Measurements from ENCODE around the gene LIPC. TPM values are rescaled to one million over a fixed set of nuclear protein-coding genes. Genes with fewer than 3 reads are reported as not detected.

The LIPC gene
- total and polyA plus RNA-seq, 9 of the 15 experiments (the other 6 are each of a cell fraction or from before 2014, with no cell fraction given), result 0.07 to 0.41 (median 0.11) TPM; not detected in 2

- DNase-seq (ENCODE audit: extremely low read depth in 1 of 4, low spot score in 3 of 4), result no peak
- H3K9me3 ChIP-seq (replicated peaks; ENCODE audit: control insufficient read depth, insufficient read depth, low read depth, low read length), result no peaks in the 10 kb centered on the region
- WGBS (ENCODE audit: insufficient coverage, low coverage, missing lambda C conversion rate), result 55% methylated on average over 10 of the region's 10 CpGs
- no peak overlapping the region for H3K27ac ChIP-seq (ENCODE audit: extremely low read depth, low read depth, low read length)
- peaks cover 0 to 16% of the 10 kb centered on the region in 2 experiments; a peak in 3 of 5 replicates for H3K4me1 ChIP-seq (replicated peaks in 1 of 2; ENCODE audit: control insufficient read depth in 2 of 2, insufficient read depth in 2 of 2, low read length in 2 of 2)
- H3K9ac ChIP-seq (ENCODE audit: insufficient read depth in 1 of 2, low read depth in 2 of 2, low read length in 2 of 2), result no peak overlapping the region
- FAIRE-seq, result no peak
- H3K9me1 ChIP-seq (ENCODE audit: control insufficient read depth, insufficient read depth, low read length), result no peaks in the 10 kb centered on the region
- H3K79me2 ChIP-seq (ENCODE audit: control insufficient read depth, insufficient read depth, low read length), result no peaks in the 10 kb centered on the region
- intact Hi-C loops (cut with micrococcal nuclease) (no loop called here), in situ Hi-C loops (cut with MboI) (no loop called here)
- no peaks in the 10 kb centered on the region for H3K27me3 ChIP-seq (ENCODE audit: control insufficient read depth in 2 of 2, insufficient read depth in 2 of 2, low read length in 2 of 2)
- CTCF ChIA-PET (ENCODE audit: low intra/inter-chr PET ratio), result no interaction called here
- no TSS peak for BruUV-seq (replicated peaks)
- no peaks in the 10 kb centered on the region for H3K36me3 ChIP-seq (ENCODE audit: control insufficient read depth, insufficient read depth, low read length)
- POLR2A ChIA-PET, result interaction anchor here (0.6 to 1.6 kb wide), 9 partner anchors 8 to 145 kb away, joined by 3 to 6 read pairs (median 3); no protein-coding TSS in a partner anchor
- H3K4me3 ChIP-seq, result no peak overlapping the region
- no peak for ATAC-seq
- H2AFZ ChIP-seq (ENCODE audit: low read depth, low read length), result peak overlapping the region; percentile 72; the same call in 1 of the 2 replicates
- 0 out of 2 replicates have a peak overlapping the region, but pooled peaks have one; percentile 1 for H3K4me2 ChIP-seq (ENCODE audit: insufficient read depth, low read length)
- no peaks in the 10 kb centered on the region for H4K20me1 ChIP-seq (replicated peaks; ENCODE audit: control insufficient read depth, insufficient read depth, low read length)
- TF ChIP-seq E2F1 (CRISPR knock-in tag; IDR thresholded peaks at IDR 0.05), result no peak
- TF ChIP-seq TCF7L2 (IDR thresholded peaks at IDR 0.05; ENCODE audit: low read depth, low read length), result no peak
- TF ChIP-seq ATF6 (CRISPR knock-in tag; IDR thresholded peaks at IDR 0.05), result no peak
- no peak for TF ChIP-seq SPI1 (IDR thresholded peaks at IDR 0.05; ENCODE audit: borderline replicate concordance, low read depth, low read length)
- no peak for TF ChIP-seq ZFP91 (CRISPR knock-in tag; IDR thresholded peaks at IDR 0.05)
- no peak for TF ChIP-seq ZNF347 (CRISPR knock-in tag; IDR thresholded peaks at IDR 0.05; ENCODE audit: low read depth)
- no peak for TF ChIP-seq ZNF384 (IDR thresholded peaks at IDR 0.05; ENCODE audit: low read depth, low read length)
- no peak for TF ChIP-seq PML (IDR thresholded peaks at IDR 0.05; ENCODE audit: low read length)
- no peak for TF ChIP-seq SMARCC2 (IDR thresholded peaks at IDR 0.05; ENCODE audit: low read depth)
- no peak for TF ChIP-seq TFAM (CRISPR knock-in tag; conservative IDR thresholded peaks at IDR 0.05)
- no peak for TF ChIP-seq ZBTB17 (CRISPR knock-in tag; IDR thresholded peaks at IDR 0.05)
- TF ChIP-seq NRF1 (conservative IDR thresholded peaks at IDR 0.05 in 1 of 2, IDR thresholded peaks at IDR 0.05 in 1 of 2), result no peak
- no peak for TF ChIP-seq ZNF57 (CRISPR knock-in tag; IDR thresholded peaks at IDR 0.05)
- no peak for TF ChIP-seq POLR3A (IDR thresholded peaks at IDR 0.05; ENCODE audit: borderline replicate concordance, extremely low read depth, insufficient read depth, insufficient read length)
- TF ChIP-seq THRAP3 (IDR thresholded peaks at IDR 0.05; ENCODE audit: borderline replicate concordance), result no peak
- TF ChIP-seq GMEB1 (CRISPR knock-in tag; IDR thresholded peaks at IDR 0.05), result no peak
Measured at GRCh38 chr15:58476525-58477162, 44.9 kb downstream of the LIPC start.
